Left lung (tissue), 10 donors: Measurements from ENCODE around the gene MT1M. TPM values are rescaled to one million over a fixed set of nuclear protein-coding genes. Genes with fewer than 3 reads are reported as not detected.

Experiments
- ATAC-seq: fragments of 200-7000 bp; cut with Tn5 transposase; one replicate; pipeline ENCODE4 v1.9.1; 2020; ENCODE audit warnings: moderate library complexity
- DNase-seq, 4 donors: peaks; one replicate each; pipeline ENCODE4 v3.0.0-alpha.2; 2013 to 2020
- H3K27ac ChIP-seq, 2 donors: fragments of 200-600 bp; sonication (generic) in 1 of 2; one replicate each; pipeline versions ENCODE4 v1.5.0 to v1.8.0; 2020 to 2021
- H3K27me3 ChIP-seq, 2 donors: fragments of 200-600 bp; sonication (generic) in 1 of 2; one replicate each; pipeline versions ENCODE4 v1.5.0 to v1.8.0; 2020 to 2021
- H3K36me3 ChIP-seq, 2 donors: fragments of 200-600 bp; sonication (generic) in 1 of 2; one replicate each; pipeline versions ENCODE4 v1.5.0 to v1.8.0; 2020 to 2021
- H3K4me1 ChIP-seq, 2 donors: fragments of 200-600 bp; one replicate each; pipeline ENCODE4 v1.8.0; 2021
- H3K4me3 ChIP-seq, 2 donors: fragments of 200-600 bp; sonication (generic) in 1 of 2; one replicate each; pipeline versions ENCODE4 v1.5.0 to v1.8.0; 2020 to 2021; ENCODE audit warnings: mild to moderate bottlenecking in 1 of 2
- H3K9me3 ChIP-seq, 2 donors: fragments of 200-600 bp; sonication (generic) in 1 of 2; one replicate each; pipeline versions ENCODE4 v1.5.0 to v1.8.0; 2020 to 2021
- CTCF ChIP-seq, 2 donors: fragments of 200-600 bp; sonication (generic) in 1 of 2; IDR thresholded peaks; one replicate each; pipeline versions ENCODE4 v1.5.0 to v1.8.0; 2021; ENCODE audit warnings: antibody characterized with exemption in 2 of 2
- intact Hi-C, 2 donors: fragments of 100-400 bp; cut with DNase I; formaldehyde crosslinking; loops; one replicate each; pipeline versions ENCODE4 v1.11.2 to v1.14.2; 2022
- polyA plus RNA-seq, 6 donors: library from polyadenylated mRNA; unstranded; fragments of 120-200 nt; gene quantifications; one replicate each; pipeline ENCODE4 v1.2.1, GENCODE V29; 2013; ENCODE audit not compliant: insufficient read length in 6 of 6
- total RNA-seq, 2 donors: library from RNA; stranded (reverse); fragmentation: NEBNext Ultra II Directional; extraction: Animal tissue kit (Norgen Biotek cat#: 25700); gene quantifications; one replicate each; pipeline ENCODE4 v1.2.1, GENCODE V29; 2021
- donor health status: DM: no; HTN: yes; CAD: no.
- donor health status: DM: no; HTN: no; CAD: no.

Gene MT1M
- total and polyA plus RNA-seq, 8 donors = 0.29 to 32.5 (median 0.62) TPM

- peaks cover 17 to 80% of the 10 kb centered on the region in 2 donors for H3K27me3 ChIP-seq
- no peak overlapping the region for H3K4me3 ChIP-seq
- no peak for TF ChIP-seq CTCF (IDR thresholded peaks at IDR 0.05)
- H3K9me3 ChIP-seq = no peaks in the 10 kb centered on the region
- ATAC-seq (no peak), DNase-seq (no peak)
- no peaks in the 10 kb centered on the region for H3K36me3 ChIP-seq
- peaks cover 0 to 14% of the 10 kb centered on the region in 2 donors for H3K4me1 ChIP-seq
- no peak overlapping the region for H3K27ac ChIP-seq
- intact Hi-C loops = no loop called here
Observed at GRCh38 chr16:56647641-56648431, 15.4 kb downstream of the MT1M start.

GRCh38 chr16:56649271-56649670 lies 16.8 kb downstream of the MT1M start:
- H3K4me1 ChIP-seq = no peaks in the 10 kb centered on the region
- no peaks in the 10 kb centered on the region for H3K9me3 ChIP-seq
- H3K4me3 ChIP-seq = no peak overlapping the region
- no peak for TF ChIP-seq CTCF (IDR thresholded peaks at IDR 0.05)
- H3K27me3 ChIP-seq = peaks cover 9 to 65% of the 10 kb centered on the region in 2 donors
- ATAC-seq (no peak), DNase-seq (no peak)
- no peaks in the 10 kb centered on the region for H3K36me3 ChIP-seq
- intact Hi-C loops = no loop called here
- no peak overlapping the region for H3K27ac ChIP-seq

GRCh38 chr16:56649820-56650219 lies 17.4 kb downstream of the MT1M start:
- no peak for ATAC-seq
- DNase-seq = no peak

GRCh38 chr16:56651586-56651985 lies 19.1 kb downstream of the MT1M start, which contains the start of gene MT1B:
Gene MT1B, plus strand, starts transcription at chr16:56651886. Its CDS starts 68 bp downstream, at chr16:56651954.
- DNase-seq = no peak
- no peaks in the 10 kb centered on the region for H3K9me3 ChIP-seq
- no peaks in the 10 kb centered on the region for H3K4me1 ChIP-seq
- H3K27me3 ChIP-seq = peaks cover 5 to 45% of the 10 kb centered on the region in 2 donors
- intact Hi-C loops = no loop called here
- H3K36me3 ChIP-seq = no peaks in the 10 kb centered on the region
- H3K27ac ChIP-seq = no peak within 1 kb of the TSS
- no peak within 1 kb of the TSS for H3K4me3 ChIP-seq
- no peak for ATAC-seq
- no peak for TF ChIP-seq CTCF (IDR thresholded peaks at IDR 0.05)

More at GRCh38 chr16:56649820-56650219, 17.4 kb downstream of the MT1M start:
- Histone ChIP-seq H3K9me3 (no peaks in the 10 kb centered on the region), H3K4me3 (no peak overlapping the region), H3K27me3 (peaks cover 5 to 61% of the 10 kb centered on the region in 2 donors), H3K4me1 (no peaks in the 10 kb centered on the region), H3K27ac (no peak overlapping the region), H3K36me3 (no peaks in the 10 kb centered on the region)
- no peak for TF ChIP-seq CTCF (IDR thresholded peaks at IDR 0.05)
- intact Hi-C loops = no loop called here

GRCh38 chr16:56652600-56652999 lies 20.1 kb downstream of the MT1M start:
- H3K9me3 ChIP-seq = no peaks in the 10 kb centered on the region
- ATAC-seq (no peak), DNase-seq (no peak)
- no peak overlapping the region for H3K27ac ChIP-seq
- H3K4me3 ChIP-seq = no peak overlapping the region
- no peaks in the 10 kb centered on the region for H3K36me3 ChIP-seq
- no peaks in the 10 kb centered on the region for H3K4me1 ChIP-seq
- peaks cover 0 to 35% of the 10 kb centered on the region in 2 donors for H3K27me3 ChIP-seq
- intact Hi-C loops = no loop called here
- TF ChIP-seq CTCF (IDR thresholded peaks at IDR 0.05) = no peak
